GM04503 (cell line): Measurements from ENCODE around the gene PRTG.
"Not testable (repeated sequence)": the region's sequence is repeated elsewhere in the genome, so short reads cannot be mapped to it uniquely, and the experiment has no call there.

Experiments
- DNase-seq: peaks from one replicate; pipeline ENCODE4 v3.0.0-alpha.2; 2012; ENCODE audit warnings: low read depth

PRTG gene

GRCh38 chr15:55700876-55701275 lies 42.1 kb downstream of the PRTG start:
- DNase-seq: no peak

- DNase-seq: no peak
Measured at GRCh38 chr15:55698653-55699052, 44.3 kb downstream of the PRTG start.

DNA sequence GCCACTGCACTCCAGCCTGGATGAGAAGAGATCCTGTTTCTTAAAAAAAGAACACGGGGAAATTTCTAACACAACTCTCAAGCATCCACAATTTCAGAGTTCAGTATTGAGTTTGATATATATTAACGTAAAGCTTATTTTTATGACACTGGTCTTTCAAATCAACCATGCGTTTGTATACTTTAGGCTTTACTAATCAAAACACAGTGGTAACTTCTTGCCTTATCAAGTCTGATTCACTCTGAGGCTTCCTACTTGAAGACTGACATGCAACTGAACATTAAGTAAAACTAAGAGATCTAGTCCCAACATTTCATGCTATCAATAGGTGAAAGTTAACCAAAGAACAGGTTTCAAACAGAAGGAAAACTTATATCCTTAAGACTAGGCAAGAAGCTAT lies 46.7 kb downstream of the PRTG start:
- DNase-seq: no peak

DNA sequence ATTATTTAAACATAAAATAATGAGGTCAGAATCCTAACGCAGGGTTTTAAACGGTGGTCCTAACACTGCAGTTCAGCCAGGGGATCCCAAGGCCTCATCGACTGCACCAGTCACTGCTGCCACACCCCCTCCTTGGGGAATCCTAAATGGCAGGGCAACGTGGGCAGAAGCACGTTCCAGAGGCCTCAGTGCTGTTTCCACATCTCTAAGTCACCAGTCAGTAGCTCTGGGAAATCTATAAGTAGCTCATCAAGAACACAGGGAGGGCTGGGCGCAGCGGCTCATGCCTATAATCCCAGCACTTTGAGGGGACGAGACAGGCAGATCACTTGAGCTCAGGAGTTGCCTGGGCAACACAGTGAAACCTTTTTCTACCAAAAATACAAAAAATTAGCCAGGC lies 47.5 kb downstream of the PRTG start:
- no peak for DNase-seq

DNA sequence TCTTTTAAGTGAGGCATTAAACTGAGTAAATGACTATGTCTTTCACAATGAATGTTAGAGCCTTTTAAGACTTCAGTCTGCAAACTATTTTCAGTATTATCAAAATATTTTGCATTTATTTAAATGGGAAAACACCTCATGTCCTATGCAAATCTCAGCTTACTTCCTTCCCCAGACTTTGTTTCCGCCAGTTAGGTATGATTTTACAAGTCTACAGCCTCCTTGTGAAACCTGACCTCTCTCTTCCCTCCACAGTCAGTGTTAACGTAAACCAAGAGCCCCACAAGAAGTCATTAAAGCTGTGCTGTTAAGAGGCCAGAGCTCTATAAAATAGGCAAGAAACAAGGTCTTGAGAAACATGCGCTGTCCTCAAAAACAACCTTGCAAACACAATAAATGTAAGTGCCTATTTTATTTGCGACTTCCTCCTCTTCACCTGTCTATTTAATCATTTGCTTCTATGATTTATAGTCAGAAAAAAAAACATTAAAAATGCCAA lies 48.3 kb downstream of the PRTG start:
- DNase-seq: no peak

DNA sequence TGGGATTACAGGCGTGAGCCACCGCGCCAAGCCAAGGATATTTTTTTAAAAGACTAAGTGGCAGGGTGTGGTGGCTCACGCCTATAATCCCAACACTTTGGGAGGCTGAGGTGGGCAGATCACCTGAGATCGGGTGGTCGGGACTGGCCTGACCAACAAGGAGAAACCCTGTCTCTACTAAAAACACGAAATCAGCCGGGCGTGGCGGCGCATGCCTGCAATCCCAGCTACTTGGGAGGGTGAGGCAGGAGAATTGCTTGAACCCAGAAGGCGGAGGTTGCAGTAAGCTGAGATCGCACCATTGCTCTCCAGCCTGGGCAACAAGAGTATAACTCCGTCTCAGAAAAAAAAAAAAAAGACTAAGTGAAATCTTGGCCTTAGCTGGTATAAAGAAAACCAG lies 49.8 kb downstream of the PRTG start:
- DNase-seq: not testable (repeated sequence)

- no peak for DNase-seq
Measured at GRCh38 chr15:55687792-55688191, 55.2 kb downstream of the PRTG start.

GRCh38 chr15:55685286-55685685 lies 57.7 kb downstream of the PRTG start:
- DNase-seq: no peak

- DNase-seq: peak; percentile 21
Measured at GRCh38 chr15:55683376-55683775, 59.6 kb downstream of the PRTG start.

GRCh38 chr15:55681631-55682030 lies 61.3 kb downstream of the PRTG start:
- no peak for DNase-seq

DNA sequence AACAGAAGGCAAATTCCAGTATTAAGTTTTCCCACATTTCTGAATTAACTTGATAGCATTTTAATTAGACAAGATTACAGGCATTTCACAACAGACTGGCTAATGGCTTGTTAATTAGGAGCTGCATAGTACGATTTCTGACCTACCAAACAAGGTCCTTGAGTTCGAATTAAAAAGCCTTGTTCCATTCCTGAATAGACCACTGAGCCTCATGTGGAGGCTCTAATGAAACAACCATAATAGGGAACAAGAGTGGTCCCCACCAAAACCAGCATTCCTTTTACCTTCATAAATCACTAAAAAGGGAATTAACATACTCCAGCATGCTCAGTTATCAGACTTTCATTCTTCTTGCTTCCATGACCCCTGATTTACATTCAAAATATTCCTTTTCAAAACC lies 66.4 kb downstream of the PRTG start:
- no peak for DNase-seq

DNA sequence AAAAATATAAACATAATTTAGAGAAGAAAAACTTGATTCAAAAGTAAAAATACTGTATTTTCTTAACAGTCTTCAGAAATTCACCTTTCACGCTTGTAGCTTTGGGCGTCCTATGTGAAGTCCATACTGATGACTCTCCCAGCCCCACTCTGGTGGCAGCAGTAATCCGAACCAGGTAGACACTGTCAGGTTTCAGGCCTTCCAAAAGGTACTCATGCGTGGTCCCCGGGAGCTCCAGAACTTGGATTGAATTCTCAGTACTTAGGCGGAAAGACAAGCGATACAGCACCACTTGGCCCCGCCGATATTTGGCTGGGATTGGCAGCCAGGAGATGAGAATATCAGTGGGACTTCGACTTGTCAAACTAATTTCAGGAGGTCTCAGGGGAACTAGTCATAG lies 69.7 kb downstream of the PRTG start:
- DNase-seq: no peak

DNA sequence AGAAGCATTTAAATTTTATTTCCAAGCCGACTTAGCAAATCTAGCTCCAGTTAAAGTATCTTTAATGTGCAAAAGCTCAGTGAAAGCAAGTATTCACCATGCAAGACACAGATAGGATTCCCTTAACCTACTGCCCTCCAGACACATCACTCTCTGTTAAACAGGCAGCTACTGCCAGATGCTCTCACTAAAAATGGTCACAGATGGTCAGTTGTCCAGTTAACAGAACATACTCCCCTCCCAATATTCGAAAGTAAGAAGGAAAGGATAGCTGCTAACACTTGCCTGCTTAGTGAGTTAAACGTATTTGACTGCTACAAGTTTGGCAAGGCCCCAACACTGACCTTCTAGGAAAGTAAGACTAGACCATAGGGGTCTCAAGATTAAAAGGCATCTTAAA lies 73.7 kb downstream of the PRTG start:
- DNase-seq: no peak

DNA sequence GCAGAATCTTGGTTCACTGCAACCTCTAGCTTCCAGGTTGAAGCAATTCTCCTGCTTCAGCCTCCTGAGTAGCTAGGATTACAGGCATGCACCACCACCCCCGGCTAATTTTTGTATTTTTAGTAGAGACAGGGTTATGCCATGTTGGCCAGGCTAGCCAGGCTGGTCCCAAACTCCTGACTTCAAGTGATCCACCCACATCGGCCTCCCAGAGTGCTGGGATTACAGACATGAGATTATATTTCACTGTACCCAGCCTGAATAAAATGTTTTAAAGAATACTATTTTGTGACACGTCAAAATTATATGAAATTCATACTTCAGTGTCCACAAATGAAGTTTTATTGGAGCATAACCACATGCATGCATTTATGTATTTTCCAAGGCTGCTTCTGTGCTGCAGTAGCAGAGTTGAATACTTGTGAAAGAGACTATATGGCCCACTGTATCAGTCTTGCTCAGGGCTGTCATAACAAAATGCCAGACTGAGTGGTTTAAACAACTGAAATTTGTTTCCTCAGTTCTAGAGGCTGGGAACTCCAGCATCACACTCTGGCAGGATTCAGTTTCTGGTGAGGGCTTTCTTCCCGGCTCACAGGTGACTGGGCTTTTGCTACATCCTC lies 77.2 kb downstream of the PRTG start:
- DNase-seq: no peak

DNA sequence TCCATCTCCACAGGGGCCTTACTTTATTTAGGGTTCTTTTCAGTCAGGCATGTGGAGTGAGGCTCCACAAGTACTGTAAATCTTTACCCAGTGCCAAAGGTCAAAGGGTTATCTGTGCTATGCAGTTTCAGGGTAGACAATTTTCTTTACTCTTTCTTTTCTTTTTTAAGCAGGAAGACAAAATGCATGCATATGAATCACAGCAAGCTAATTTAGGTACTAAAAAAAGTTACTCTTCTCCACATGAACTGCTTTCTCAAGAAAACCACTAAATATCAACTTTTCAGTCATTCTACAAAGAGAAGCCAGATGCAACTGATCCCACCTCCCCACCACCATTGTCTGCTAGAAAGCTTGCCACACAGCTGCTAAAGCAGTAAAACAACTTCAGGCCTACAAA lies 81.5 kb downstream of the PRTG start:
- no peak for DNase-seq

GRCh38 chr15:55660153-55660552 lies 82.8 kb downstream of the PRTG start:
- no peak for DNase-seq

DNA sequence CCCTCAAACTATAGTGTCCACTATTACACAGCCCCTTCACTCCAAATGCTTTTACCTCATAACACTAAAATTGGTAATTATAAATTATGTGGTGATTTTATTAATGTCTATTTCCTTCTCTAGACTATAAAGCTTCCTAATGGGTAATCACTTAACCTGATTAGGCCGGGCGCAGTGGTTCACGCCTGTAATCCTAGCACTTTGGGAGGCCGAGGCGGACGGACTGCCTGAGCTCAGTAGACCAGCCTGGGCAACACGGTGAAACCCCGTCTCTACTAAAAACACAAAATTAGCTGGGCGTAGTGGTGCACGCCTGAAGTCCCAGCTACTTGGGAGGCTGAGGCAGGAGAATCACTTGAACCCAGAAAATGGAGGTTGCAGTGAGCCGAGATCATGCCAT lies 83.5 kb downstream of the PRTG start:
- DNase-seq: no peak

GRCh38 chr15:55658886-55659285 lies 84.1 kb downstream of the PRTG start:
- DNase-seq: no peak

- no peak for DNase-seq
Measured at GRCh38 chr15:55654561-55655031, 88.4 kb downstream of the PRTG start.

- DNase-seq: no peak
Measured at GRCh38 chr15:55652909-55653495, 90.0 kb downstream of the PRTG start.

- no peak for DNase-seq
Measured at GRCh38 chr15:55652359-55652758, 90.6 kb downstream of the PRTG start.

DNA sequence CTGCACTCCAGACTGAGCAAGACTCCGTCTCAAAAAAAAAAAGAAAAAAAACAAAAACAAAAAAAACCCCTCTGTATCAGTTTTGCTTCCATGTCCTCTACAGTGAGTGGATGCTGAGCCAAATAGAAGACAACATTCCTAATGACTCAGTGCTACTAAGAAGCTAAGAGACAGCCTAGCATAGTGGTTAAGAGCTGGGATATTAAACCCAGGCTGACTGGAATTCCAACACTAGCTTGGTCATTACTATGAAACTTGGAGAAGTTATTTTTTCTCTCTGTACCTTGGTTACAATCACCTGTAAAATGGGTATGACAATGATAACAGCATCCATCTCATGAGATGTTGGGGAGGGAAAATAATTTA lies 93.9 kb downstream of the PRTG start:
- peak; percentile 56 for DNase-seq

- no peak for DNase-seq
Measured at GRCh38 chr15:55638764-55639163, 104.2 kb downstream of the PRTG start.

GRCh38 chr15:55637086-55637485 lies 105.9 kb downstream of the PRTG start:
- DNase-seq: no peak
